BLaER1 (cell line): ENCODE measurements around the gene SEMA5A.

ENCODE experiments used
- H3K27ac ChIP-seq: shearing (Covaris generic); formaldehyde crosslinking; 2 replicates; pipeline ENCODE4 v1.8.1; 2022
- H3K27me3 ChIP-seq: shearing (Covaris generic); formaldehyde crosslinking; 2 replicates; pipeline ENCODE4 v1.8.1; 2022
- H3K36me3 ChIP-seq: shearing (Covaris generic); formaldehyde crosslinking; 2 replicates; pipeline ENCODE4 v1.8.1; 2022
- H3K4me1 ChIP-seq: shearing (Covaris generic); formaldehyde crosslinking; 2 replicates; pipeline ENCODE4 v1.8.1; 2022
- H3K4me2 ChIP-seq: shearing (Covaris generic); formaldehyde crosslinking; 2 replicates; pipeline ENCODE4 v1.8.1; 2022
- H3K4me3 ChIP-seq: shearing (Covaris generic); formaldehyde crosslinking; 2 replicates; pipeline ENCODE4 v1.8.1; 2022
- H3K9ac ChIP-seq: shearing (Covaris generic); formaldehyde crosslinking; 2 replicates; pipeline ENCODE4 v1.8.1; 2022
- H3K9me3 ChIP-seq: shearing (Covaris generic); formaldehyde crosslinking; 2 replicates; pipeline ENCODE4 v1.8.1; 2022
- H4K20me1 ChIP-seq: shearing (Covaris generic); formaldehyde crosslinking; 2 replicates; pipeline ENCODE4 v1.8.1; 2022
- Cebpa-rat ChIP-seq: shearing (Covaris generic); IDR thresholded peaks from 2 replicates; pipeline ENCODE4 v1.8.1; 2022

Gene SEMA5A

GRCh38 chr5:9438596-9439354 is 107.1 kb downstream of the SEMA5A start:
- Histone ChIP-seq H3K9ac (no peak overlapping the region), H3K4me3 (no peak overlapping the region), H3K36me3 (no peaks in the 10 kb centered on the region), H4K20me1 (no peaks in the 10 kb centered on the region), H3K9me3 (0 out of 2 replicates have a peak, but pooled peaks cover 2% of the 10 kb centered on the region), H3K27me3 (no peaks in the 10 kb centered on the region), H3K4me2 (no peak overlapping the region), H3K27ac (no peak overlapping the region), H3K4me1 (no peaks in the 10 kb centered on the region)
- no peak for TF ChIP-seq Cebpa-rat

- H3K9ac ChIP-seq: no peak overlapping the region
- no peak overlapping the region for H3K4me3 ChIP-seq
- H3K9me3 ChIP-seq: no peaks in the 10 kb centered on the region
- H3K36me3 ChIP-seq: no peaks in the 10 kb centered on the region
- H3K27me3 ChIP-seq: no peaks in the 10 kb centered on the region
- no peaks in the 10 kb centered on the region for H3K4me1 ChIP-seq
- TF ChIP-seq Cebpa-rat: no peak
- no peaks in the 10 kb centered on the region for H4K20me1 ChIP-seq
- no peak overlapping the region for H3K4me2 ChIP-seq
- no peak overlapping the region for H3K27ac ChIP-seq
Measured at GRCh38 chr5:9437741-9438240, 108.1 kb downstream of the SEMA5A start.

GRCh38 chr5:9431496-9432258 is 114.2 kb downstream of the SEMA5A start:
- Histone ChIP-seq H3K27ac (no peak overlapping the region), H3K4me1 (no peaks in the 10 kb centered on the region), H4K20me1 (no peaks in the 10 kb centered on the region), H3K36me3 (no peaks in the 10 kb centered on the region), H3K4me3 (no peak overlapping the region), H3K9ac (no peak overlapping the region), H3K9me3 (no peaks in the 10 kb centered on the region), H3K4me2 (no peak overlapping the region), H3K27me3 (no peaks in the 10 kb centered on the region)
- no peak for TF ChIP-seq Cebpa-rat

GRCh38 chr5:9431151-9431495 is 114.8 kb downstream of the SEMA5A start:
- Histone ChIP-seq H3K27ac (no peak overlapping the region), H4K20me1 (no peaks in the 10 kb centered on the region), H3K36me3 (no peaks in the 10 kb centered on the region), H3K4me3 (no peak overlapping the region), H3K4me2 (no peak overlapping the region), H3K9ac (no peak overlapping the region), H3K4me1 (no peaks in the 10 kb centered on the region), H3K27me3 (no peaks in the 10 kb centered on the region), H3K9me3 (no peaks in the 10 kb centered on the region)
- no peak for TF ChIP-seq Cebpa-rat

- no peak overlapping the region for H3K4me2 ChIP-seq
Measured at GRCh38 chr5:9430306-9430705, 115.6 kb downstream of the SEMA5A start.

GRCh38 chr5:9429691-9430215 is 116.1 kb downstream of the SEMA5A start:
- Histone ChIP-seq H3K27ac (no peak overlapping the region), H3K27me3 (no peaks in the 10 kb centered on the region), H3K4me2 (no peak overlapping the region), H3K4me3 (no peak overlapping the region), H3K9ac (no peak overlapping the region), H3K4me1 (no peaks in the 10 kb centered on the region), H3K9me3 (no peaks in the 10 kb centered on the region), H4K20me1 (no peaks in the 10 kb centered on the region), H3K36me3 (no peaks in the 10 kb centered on the region)
- no peak for TF ChIP-seq Cebpa-rat

More at GRCh38 chr5:9430306-9430705, 115.6 kb downstream of the SEMA5A start:
- H3K9ac ChIP-seq: no peak overlapping the region
- no peak for TF ChIP-seq Cebpa-rat
- no peaks in the 10 kb centered on the region for H4K20me1 ChIP-seq
- no peaks in the 10 kb centered on the region for H3K36me3 ChIP-seq
- no peaks in the 10 kb centered on the region for H3K27me3 ChIP-seq
- H3K9me3 ChIP-seq: no peaks in the 10 kb centered on the region
- H3K27ac ChIP-seq: no peak overlapping the region
- no peak overlapping the region for H3K4me3 ChIP-seq
- no peaks in the 10 kb centered on the region for H3K4me1 ChIP-seq

GRCh38 chr5:9428272-9428671 is 117.6 kb downstream of the SEMA5A start:
- no peak for TF ChIP-seq Cebpa-rat

GRCh38 chr5:9425710-9426109 is 120.2 kb downstream of the SEMA5A start:
- no peak for TF ChIP-seq Cebpa-rat
- H3K4me2 ChIP-seq: no peak overlapping the region
- no peak overlapping the region for H3K27ac ChIP-seq
- H3K4me1 ChIP-seq: no peaks in the 10 kb centered on the region
- H3K4me3 ChIP-seq: no peak overlapping the region
- H4K20me1 ChIP-seq: no peaks in the 10 kb centered on the region
- H3K9ac ChIP-seq: no peak overlapping the region
- H3K36me3 ChIP-seq: no peaks in the 10 kb centered on the region
- H3K27me3 ChIP-seq: no peaks in the 10 kb centered on the region
- no peaks in the 10 kb centered on the region for H3K9me3 ChIP-seq

More at GRCh38 chr5:9428272-9428671, 117.6 kb downstream of the SEMA5A start:
- H3K27ac ChIP-seq: no peak overlapping the region
- no peaks in the 10 kb centered on the region for H4K20me1 ChIP-seq
- H3K9me3 ChIP-seq: no peaks in the 10 kb centered on the region
- no peak overlapping the region for H3K4me3 ChIP-seq
- no peaks in the 10 kb centered on the region for H3K27me3 ChIP-seq
- no peaks in the 10 kb centered on the region for H3K4me1 ChIP-seq
- H3K4me2 ChIP-seq: no peak overlapping the region
- no peak overlapping the region for H3K9ac ChIP-seq
- no peaks in the 10 kb centered on the region for H3K36me3 ChIP-seq

- peaks cover 4% of the 10 kb centered on the region; the same call in 1 of the 2 replicates for H3K9me3 ChIP-seq
- no peaks in the 10 kb centered on the region for H3K36me3 ChIP-seq
- no peaks in the 10 kb centered on the region for H4K20me1 ChIP-seq
- H3K4me3 ChIP-seq: no peak overlapping the region
- H3K4me2 ChIP-seq: no peak overlapping the region
- H3K9ac ChIP-seq: no peak overlapping the region
- H3K27me3 ChIP-seq: no peaks in the 10 kb centered on the region
- no peak for TF ChIP-seq Cebpa-rat
- no peak overlapping the region for H3K27ac ChIP-seq
- no peaks in the 10 kb centered on the region for H3K4me1 ChIP-seq
Measured at GRCh38 chr5:9423571-9423970, 122.3 kb downstream of the SEMA5A start.

GRCh38 chr5:9421884-9422283 is 124.0 kb downstream of the SEMA5A start:
- H3K27ac ChIP-seq: no peak overlapping the region
- TF ChIP-seq Cebpa-rat: no peak
- no peaks in the 10 kb centered on the region for H3K36me3 ChIP-seq
- H3K4me2 ChIP-seq: no peak overlapping the region
- no peaks in the 10 kb centered on the region for H4K20me1 ChIP-seq
- no peak overlapping the region for H3K9ac ChIP-seq
- no peaks in the 10 kb centered on the region for H3K27me3 ChIP-seq
- peaks cover 7% of the 10 kb centered on the region; the same call in 1 of the 2 replicates for H3K9me3 ChIP-seq
- H3K4me1 ChIP-seq: no peaks in the 10 kb centered on the region
- no peak overlapping the region for H3K4me3 ChIP-seq
